Fibroblast of mammary gland (primary cell): Measurements from ENCODE around the gene MRPL46.

Experiments used
- DNase-seq: peaks from one replicate; pipeline ENCODE4 v3.0.0-alpha.2; 2010; ENCODE audit warnings: low read depth
- H3K4me3 ChIP-seq: 2 replicates; pipeline ENCODE4 v1.5.1; 2011; ENCODE audit warnings: low read depth, mild to moderate bottlenecking, low read length, moderate library complexity; ENCODE audit not compliant: control insufficient read depth
- CTCF ChIP-seq: conservative IDR thresholded peaks from 2 replicates; pipeline ENCODE4 v1.5.1; 2011; ENCODE audit warnings: low read depth, low read length, inconsistent platforms; ENCODE audit not compliant: control insufficient read depth, insufficient read depth

Gene MRPL46

DNA sequence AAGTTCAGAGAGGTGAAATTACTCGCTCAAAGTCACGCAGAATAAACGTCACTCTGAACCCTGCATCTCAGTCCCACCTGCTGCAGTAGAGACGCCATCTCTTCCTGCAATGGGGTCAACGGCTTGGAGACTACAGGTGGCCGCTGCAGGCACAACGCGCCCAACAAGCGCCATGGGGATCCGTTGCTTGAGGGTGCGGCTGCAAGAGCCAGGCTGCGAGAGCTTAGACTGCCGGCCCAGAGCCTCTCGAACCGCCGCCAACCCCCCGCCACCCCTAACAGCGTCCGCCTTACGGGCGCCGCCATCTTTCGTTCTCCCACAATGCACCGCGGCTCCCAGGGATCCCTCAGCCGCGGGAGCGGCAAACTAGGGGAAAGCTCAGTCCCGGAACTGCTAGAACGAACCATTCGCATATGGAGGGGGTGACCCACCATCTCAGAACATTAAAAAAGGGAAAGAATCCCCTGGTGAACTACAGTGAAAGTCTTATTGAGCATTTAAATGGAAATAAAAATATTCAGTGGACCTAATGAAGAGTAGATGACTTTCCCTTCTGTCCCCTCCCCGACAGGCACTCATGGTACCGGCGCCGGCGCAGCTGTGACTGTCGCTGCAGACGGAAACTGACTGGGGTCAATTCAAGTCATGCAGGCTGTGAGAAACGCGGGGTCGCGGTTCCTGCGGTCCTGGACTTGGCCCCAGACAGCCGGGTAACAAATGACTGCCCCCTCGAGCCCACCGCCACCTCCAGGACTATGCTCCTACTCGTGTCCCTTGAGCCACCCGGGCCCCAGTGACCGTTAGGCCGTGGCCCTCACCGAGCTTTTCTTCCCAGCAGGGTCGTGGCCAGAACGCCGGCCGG, at the start of gene MRPL46, which contains the start of gene MRPS11:
Gene MRPL46 (minus strand): TSS at position 316 of the 862 bp plus-strand sequence. CDS start 11 bp downstream, at position 305.
Gene MRPS11 (plus strand): TSS at position 636 of the 862 bp plus-strand sequence. CDS start 10 bp downstream, at position 646.
- TF ChIP-seq CTCF = no peak
- peak within 1 kb of the TSS; percentile 99 for H3K4me3 ChIP-seq
- peak; percentile 81 for DNase-seq

GRCh38 chr15:88513195-88513594, 46.0 kb upstream of the MRPL46 start:
- no peak for TF ChIP-seq CTCF
- peak; percentile 53 for DNase-seq
- no peak overlapping the region for H3K4me3 ChIP-seq

- DNase-seq = no peak
- TF ChIP-seq CTCF = no peak
- H3K4me3 ChIP-seq = no peak overlapping the region
Measured at GRCh38 chr15:88512601-88513000, 45.4 kb upstream of the MRPL46 start.

GRCh38 chr15:88512078-88512477, 44.9 kb upstream of the MRPL46 start:
- no peak for TF ChIP-seq CTCF
- no peak for DNase-seq
- H3K4me3 ChIP-seq = no peak overlapping the region

DNA sequence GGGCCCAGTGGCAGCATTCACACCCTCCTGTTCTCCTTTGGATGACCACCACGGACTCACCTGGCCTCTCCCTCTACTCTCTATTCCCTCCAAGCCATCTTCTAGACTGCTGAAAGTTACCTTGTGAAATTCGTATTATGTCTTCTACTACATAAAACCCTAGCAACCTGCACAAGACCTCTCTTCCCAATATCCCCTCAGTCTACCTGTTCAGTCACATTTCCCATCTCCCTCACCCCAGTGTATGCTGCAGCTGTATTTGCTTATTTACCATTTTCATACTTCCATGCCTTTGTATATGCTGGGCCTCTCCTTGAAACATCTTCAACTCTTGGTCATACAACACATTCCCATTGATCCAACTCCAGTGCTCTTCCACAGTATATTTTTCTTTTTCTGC, 44.0 kb upstream of the MRPL46 start:
- H3K4me3 ChIP-seq = no peak overlapping the region
- no peak for DNase-seq
- no peak for TF ChIP-seq CTCF

DNA sequence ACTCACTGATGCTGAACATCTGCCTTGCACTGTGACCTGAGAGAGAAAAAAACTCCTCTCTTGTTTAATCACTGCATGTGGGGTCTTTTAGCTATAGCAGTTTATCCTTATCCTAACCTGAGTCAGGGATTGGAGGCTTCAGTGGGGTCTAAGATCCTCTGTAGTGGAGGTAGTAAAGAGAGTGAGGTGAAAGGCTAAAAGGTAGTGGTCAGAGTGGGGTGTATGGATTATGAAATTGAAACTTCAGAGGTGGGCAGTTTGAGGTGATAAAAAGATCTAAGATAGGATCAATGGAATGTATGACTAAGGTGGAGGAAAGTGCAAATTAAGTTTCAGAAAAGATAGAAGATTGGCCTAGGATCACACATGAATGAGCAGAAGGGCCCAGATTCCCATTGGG, 42.8 kb upstream of the MRPL46 start:
- no peak for TF ChIP-seq CTCF
- no peak for DNase-seq
- no peak overlapping the region for H3K4me3 ChIP-seq
